Measurements from ENCODE around the gene PCNX3.

The PCNX3 gene

GRCh38 chr11:65640483-65641296, 25.1 kb downstream of the PCNX3 start:
- peak in 1 of 2 donors; percentile 49 for DNase-seq

DNA sequence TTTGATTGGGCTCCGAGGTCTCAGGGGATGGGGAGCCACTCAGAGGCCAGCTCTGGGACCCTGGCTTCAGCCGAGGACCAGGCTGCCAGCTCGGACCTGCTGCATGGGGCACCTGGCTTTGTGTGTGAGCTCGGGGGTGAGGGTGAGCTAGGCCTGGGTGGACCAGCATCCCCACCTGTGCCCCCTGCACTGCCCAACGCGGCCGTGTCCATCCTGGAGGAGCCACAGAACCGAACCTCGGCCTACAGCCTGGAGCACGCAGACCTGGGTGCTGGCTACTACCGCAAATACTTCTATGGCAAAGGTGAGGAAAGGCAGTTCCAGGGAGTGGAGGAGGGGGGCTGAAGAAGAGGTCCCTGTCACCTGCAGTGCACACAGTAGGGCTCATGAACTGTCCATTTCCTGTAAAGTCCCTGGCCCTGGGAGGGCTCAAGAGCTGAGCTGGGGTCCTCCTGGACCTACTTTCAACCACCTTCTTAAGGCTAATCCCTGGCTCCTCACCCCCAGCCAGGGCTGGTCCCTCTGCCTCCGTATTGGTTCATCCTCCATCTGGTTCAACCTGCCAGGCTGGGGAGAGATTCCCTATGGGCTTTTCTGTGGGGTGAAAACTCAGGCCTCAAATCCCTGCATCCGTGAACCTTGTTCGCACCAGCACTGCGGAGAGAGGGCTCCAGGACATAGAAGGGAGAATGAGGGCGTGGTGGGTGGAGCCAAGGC, 25.9 kb downstream of the PCNX3 start:
- no peak for DNase-seq

DNA sequence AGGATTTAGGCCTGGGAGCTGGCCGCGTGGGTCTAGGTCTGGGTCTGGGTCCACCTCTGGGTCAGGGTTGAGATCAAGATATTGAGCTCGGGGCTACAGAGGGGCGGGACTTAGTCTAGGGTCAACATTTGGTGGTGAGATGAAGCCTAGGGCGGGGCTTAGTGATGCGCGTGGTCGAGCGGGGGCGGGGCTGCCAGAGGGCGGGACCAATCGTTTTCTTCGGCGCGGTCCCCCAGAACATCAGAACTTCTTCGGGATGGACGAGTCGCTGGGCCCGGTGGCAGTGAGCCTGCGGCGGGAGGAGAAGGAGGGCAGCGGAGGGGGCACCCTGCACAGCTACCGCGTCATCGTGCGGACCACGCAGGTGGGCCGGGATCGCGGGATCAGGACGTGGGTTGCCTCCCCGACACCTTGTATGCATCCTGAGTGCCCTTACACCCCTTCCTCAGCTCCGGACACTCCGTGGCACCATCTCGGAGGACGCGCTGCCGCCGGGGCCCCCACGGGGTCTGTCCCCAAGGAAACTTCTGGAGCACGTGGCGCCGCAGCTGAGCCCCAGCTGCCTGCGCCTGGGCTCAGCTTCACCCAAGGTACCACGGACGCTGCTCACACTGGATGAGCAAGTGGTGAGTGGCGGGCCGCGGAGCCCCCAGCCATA, 26.6 kb downstream of the PCNX3 start:
- peak in 1 of 2 donors; percentile 39 for DNase-seq

- peak in 1 of 2 donors; percentile 51 for DNase-seq
These were observed 28.4 kb downstream of the PCNX3 start for GRCh38 chr11:65643971-65644370.

DNA sequence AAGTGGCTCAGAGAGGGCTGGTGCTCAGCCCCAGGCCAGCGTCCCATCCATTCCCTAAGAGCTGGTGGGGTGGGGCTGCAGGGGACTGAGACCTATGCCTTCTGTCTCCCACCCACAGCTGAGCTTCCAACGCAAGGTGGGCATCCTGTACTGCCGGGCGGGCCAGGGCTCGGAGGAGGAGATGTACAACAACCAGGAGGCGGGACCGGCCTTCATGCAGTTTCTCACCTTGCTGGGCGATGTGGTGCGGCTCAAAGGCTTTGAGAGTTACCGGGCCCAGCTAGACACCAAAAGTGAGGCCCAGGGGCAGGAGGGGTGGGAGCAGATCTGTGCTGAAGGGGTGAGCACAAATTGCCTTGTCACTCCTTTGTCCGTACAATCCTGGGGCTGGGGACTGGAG, 29.3 kb downstream of the PCNX3 start:
- DNase-seq, result no peak

DNA sequence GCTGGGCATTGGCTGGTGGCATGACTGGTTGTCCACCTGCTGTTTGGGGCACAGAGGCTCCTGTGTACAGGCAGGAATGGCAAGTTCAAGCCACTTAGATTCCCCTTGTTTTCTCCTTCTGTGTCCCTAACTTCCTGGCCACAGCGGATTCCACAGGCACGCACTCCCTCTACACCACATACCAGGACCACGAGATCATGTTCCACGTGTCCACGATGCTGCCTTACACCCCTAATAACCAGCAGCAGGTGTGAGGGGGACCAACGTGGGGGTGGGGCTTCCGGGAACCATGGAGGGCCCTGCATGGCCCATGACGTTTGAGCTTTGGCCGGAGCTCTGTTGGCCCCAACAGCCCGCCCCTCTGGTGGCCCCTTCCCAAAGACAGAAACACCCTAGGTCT, 30.1 kb downstream of the PCNX3 start:
- DNase-seq, result no peak

DNA sequence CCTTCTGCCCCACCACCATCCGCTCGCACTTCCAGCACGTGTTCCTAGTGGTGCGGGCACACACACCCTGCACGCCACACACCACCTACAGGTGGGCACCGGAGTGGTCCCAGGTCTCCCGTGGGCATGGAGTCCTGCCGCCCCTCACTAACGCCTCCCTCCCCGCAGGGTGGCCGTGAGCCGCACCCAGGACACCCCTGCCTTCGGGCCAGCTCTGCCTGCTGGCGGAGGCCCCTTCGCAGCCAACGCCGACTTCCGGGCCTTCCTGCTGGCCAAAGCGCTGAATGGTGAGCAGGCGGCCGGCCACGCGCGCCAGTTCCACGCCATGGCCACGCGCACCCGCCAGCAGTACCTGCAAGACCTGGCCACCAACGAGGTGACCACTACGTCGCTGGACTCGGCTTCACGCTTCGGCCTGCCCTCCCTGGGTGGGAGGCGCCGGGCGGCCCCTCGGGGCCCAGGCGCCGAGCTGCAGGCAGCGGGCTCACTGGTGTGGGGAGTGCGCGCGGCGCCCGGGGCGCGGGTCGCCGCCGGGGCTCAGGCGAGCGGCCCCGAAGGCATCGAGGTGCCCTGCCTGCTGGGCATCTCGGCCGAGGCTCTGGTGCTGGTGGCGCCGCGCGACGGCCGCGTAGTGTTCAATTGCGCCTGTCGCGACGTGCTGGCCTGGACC, 30.8 kb downstream of the PCNX3 start:
- DNase-seq, result no peak

GRCh38 chr11:65646958-65647701, 31.6 kb downstream of the PCNX3 start:
- DNase-seq, result no peak

DNA sequence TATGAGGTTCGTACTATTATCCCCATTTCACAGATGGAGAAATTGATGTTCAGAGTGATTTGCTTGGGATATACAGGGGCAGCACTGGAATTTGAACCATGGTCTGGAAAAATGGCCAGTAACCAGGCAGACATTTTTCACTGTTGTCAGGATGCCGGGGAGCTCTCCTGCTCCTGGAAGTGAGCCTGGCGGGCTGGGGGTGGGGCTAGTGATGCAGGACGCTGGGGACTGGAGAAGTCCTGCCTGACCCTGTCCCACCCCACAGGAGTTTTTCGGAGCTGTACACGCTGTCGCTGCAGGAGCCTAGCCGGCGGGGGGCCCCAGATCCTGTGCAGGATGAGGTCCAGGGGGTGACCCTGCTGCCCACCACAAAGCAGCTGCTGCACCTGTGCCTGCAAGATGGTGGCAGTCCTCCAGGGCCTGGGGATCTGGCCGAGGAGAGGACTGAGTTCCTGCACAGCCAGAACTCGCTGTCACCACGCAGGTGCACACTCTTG, 33.5 kb downstream of the PCNX3 start:
- DNase-seq, result no peak

- peak in 1 of 2 donors; percentile 17 for DNase-seq
These were observed 34.3 kb downstream of the PCNX3 start for GRCh38 chr11:65649656-65650546.

DNA sequence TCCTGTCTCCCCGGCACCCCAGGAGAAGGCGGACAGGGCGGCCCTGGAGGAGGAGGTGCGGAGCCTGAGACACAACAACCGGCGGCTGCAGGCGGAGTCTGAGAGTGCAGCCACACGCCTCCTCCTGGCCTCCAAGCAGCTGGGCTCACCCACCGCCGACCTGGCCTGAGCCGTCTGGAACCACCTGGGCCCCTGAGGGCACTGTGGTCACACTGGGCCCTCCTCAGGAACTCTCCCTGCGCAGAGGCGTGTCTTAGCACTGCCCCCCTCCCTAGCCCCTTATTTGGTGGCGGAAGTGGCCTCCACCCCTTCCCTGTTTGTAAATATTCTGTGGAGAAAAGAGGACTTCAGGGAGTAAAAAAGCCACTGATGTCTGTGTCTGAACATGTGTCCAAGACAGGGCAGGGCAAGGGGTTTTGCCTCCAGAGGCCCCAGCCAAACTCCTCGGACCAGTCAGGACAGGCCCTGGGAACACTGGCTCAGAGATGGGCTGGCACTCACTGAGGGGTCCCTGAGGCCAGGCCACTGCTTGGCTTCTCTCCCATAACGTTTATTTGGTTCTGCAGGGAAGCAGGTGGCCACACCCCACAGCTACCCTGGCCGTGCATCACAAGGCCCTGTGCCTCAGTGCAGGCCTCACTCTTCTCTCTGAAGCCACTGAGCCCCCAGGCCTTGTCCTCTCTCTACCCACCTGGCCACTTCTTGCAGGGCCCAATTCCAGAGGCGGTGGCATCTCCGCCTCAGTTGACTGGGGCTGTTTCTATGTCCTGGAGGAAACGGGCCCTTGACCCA, 35.2 kb downstream of the PCNX3 start:
- no peak for DNase-seq

GRCh38 chr11:65651339-65651588, 35.7 kb downstream of the PCNX3 start:
- DNase-seq, result no peak

GRCh38 chr11:65651589-65652510, 36.3 kb downstream of the PCNX3 start:
- no peak for DNase-seq

GRCh38 chr11:65652511-65653228, 37.1 kb downstream of the PCNX3 start:
- DNase-seq, result peak; percentile 96 to 98

GRCh38 chr11:65653229-65654225, 38.0 kb downstream of the PCNX3 start:
- no peak for DNase-seq

GRCh38 chr11:65654375-65655349, 39.1 kb downstream of the PCNX3 start:
- DNase-seq, result no peak

Data from stimulated activated CD4-positive, alpha-beta T cell treated with anti-CD3 and anti-CD28 coated beads, Interleukin-2, amount 100 ng/mL, for 24 hours (primary cell).